ENCODE measurements around the gene ARHGAP32.
"Not testable (repeated sequence)": the region's sequence is repeated elsewhere in the genome, so short reads cannot be mapped to it uniquely, and the experiment has no call there.

Gene ARHGAP32

GRCh38 chr11:129048911-129049310, 143.2 kb downstream of the ARHGAP32 start:
- no peak overlapping the region for H3K4me3 ChIP-seq (ENCODE audit: low read length)
- TF ChIP-seq ZNF274 (IDR thresholded peaks at IDR 0.05; ENCODE audit: low read depth, low read length), result no peak

GRCh38 chr11:129045150-129045549, 147.0 kb downstream of the ARHGAP32 start:
- H3K4me3 ChIP-seq (ENCODE audit: low read length), result no peak overlapping the region
- TF ChIP-seq ZNF274 (IDR thresholded peaks at IDR 0.05; ENCODE audit: low read depth, low read length), result no peak

GRCh38 chr11:129042503-129042902, 149.6 kb downstream of the ARHGAP32 start:
- no peak for TF ChIP-seq ZNF274 (IDR thresholded peaks at IDR 0.05; ENCODE audit: low read depth, low read length)
- no peak overlapping the region for H3K4me3 ChIP-seq (ENCODE audit: low read length)

GRCh38 chr11:129041611-129042018, 150.5 kb downstream of the ARHGAP32 start:
- no peak for TF ChIP-seq ZNF274 (IDR thresholded peaks at IDR 0.05; ENCODE audit: low read depth, low read length)
- no peak overlapping the region for H3K4me3 ChIP-seq (ENCODE audit: low read length)

- TF ChIP-seq ZNF274 (IDR thresholded peaks at IDR 0.05; ENCODE audit: low read depth, low read length), result no peak
- H3K4me3 ChIP-seq (ENCODE audit: low read length), result no peak overlapping the region
Measured at GRCh38 chr11:129040934-129041333, 151.2 kb downstream of the ARHGAP32 start.

- no peak overlapping the region for H3K4me3 ChIP-seq (ENCODE audit: low read length)
- no peak for TF ChIP-seq ZNF274 (IDR thresholded peaks at IDR 0.05; ENCODE audit: low read depth, low read length)
Measured at GRCh38 chr11:129035244-129035643, 156.9 kb downstream of the ARHGAP32 start.

GRCh38 chr11:129034001-129034400, 158.1 kb downstream of the ARHGAP32 start:
- H3K4me3 ChIP-seq (ENCODE audit: low read length), result no peak overlapping the region
- no peak for TF ChIP-seq ZNF274 (IDR thresholded peaks at IDR 0.05; ENCODE audit: low read depth, low read length)

GRCh38 chr11:129023968-129024676, 168.0 kb downstream of the ARHGAP32 start:
- no peak for TF ChIP-seq ZNF274 (IDR thresholded peaks at IDR 0.05; ENCODE audit: low read depth, low read length)
- no peak overlapping the region for H3K4me3 ChIP-seq (ENCODE audit: low read length)

GRCh38 chr11:129021295-129021694, 170.8 kb downstream of the ARHGAP32 start:
- TF ChIP-seq ZNF274 (IDR thresholded peaks at IDR 0.05; ENCODE audit: low read depth, low read length), result no peak
- H3K4me3 ChIP-seq (ENCODE audit: low read length), result no peak overlapping the region

GRCh38 chr11:129018991-129019390, 173.1 kb downstream of the ARHGAP32 start:
- no peak overlapping the region for H3K4me3 ChIP-seq (ENCODE audit: low read length)
- TF ChIP-seq ZNF274 (IDR thresholded peaks at IDR 0.05; ENCODE audit: low read depth, low read length), result no peak

- H3K4me3 ChIP-seq (ENCODE audit: low read length), result no peak overlapping the region
- TF ChIP-seq ZNF274 (IDR thresholded peaks at IDR 0.05; ENCODE audit: low read depth, low read length), result no peak
Measured at GRCh38 chr11:129018126-129018525, 174.0 kb downstream of the ARHGAP32 start.

- no peak overlapping the region for H3K4me3 ChIP-seq (ENCODE audit: low read length)
- TF ChIP-seq ZNF274 (IDR thresholded peaks at IDR 0.05; ENCODE audit: low read depth, low read length), result no peak
Measured at GRCh38 chr11:129013737-129014475, 178.2 kb downstream of the ARHGAP32 start.

GRCh38 chr11:129012880-129013279, 179.2 kb downstream of the ARHGAP32 start:
- TF ChIP-seq ZNF274 (IDR thresholded peaks at IDR 0.05; ENCODE audit: low read depth, low read length), result no peak
- no peak overlapping the region for H3K4me3 ChIP-seq (ENCODE audit: low read length)

- H3K4me3 ChIP-seq (ENCODE audit: low read length), result no peak overlapping the region
- TF ChIP-seq ZNF274 (IDR thresholded peaks at IDR 0.05; ENCODE audit: low read depth, low read length), result no peak
Measured at GRCh38 chr11:129006161-129006560, 186.0 kb downstream of the ARHGAP32 start.

GRCh38 chr11:128999165-128999564, 193.0 kb downstream of the ARHGAP32 start:
- H3K4me3 ChIP-seq (ENCODE audit: low read length), result not testable (repeated sequence)
